DMS 273 (cell line): Measurements from ENCODE around the gene RAMP3.
"Not testable (repeated sequence)": the region's sequence is repeated elsewhere in the genome, so short reads cannot be mapped to it uniquely, and the experiment has no call there.

Experiments
- DNase-seq: peaks from one replicate; lab custom pipeline; 2025; ENCODE audit not compliant: unreplicated experiment; lab: John Stamatoyannopoulos, UW

The RAMP3 gene

GRCh38 chr7:45131891-45132290, 25.7 kb upstream of the RAMP3 start:
- DNase-seq: peak; percentile 68

- DNase-seq: no peak
Measured at GRCh38 chr7:45132708-45133320, 24.8 kb upstream of the RAMP3 start.

GRCh38 chr7:45133352-45133751, 24.2 kb upstream of the RAMP3 start:
- DNase-seq: no peak

DNA sequence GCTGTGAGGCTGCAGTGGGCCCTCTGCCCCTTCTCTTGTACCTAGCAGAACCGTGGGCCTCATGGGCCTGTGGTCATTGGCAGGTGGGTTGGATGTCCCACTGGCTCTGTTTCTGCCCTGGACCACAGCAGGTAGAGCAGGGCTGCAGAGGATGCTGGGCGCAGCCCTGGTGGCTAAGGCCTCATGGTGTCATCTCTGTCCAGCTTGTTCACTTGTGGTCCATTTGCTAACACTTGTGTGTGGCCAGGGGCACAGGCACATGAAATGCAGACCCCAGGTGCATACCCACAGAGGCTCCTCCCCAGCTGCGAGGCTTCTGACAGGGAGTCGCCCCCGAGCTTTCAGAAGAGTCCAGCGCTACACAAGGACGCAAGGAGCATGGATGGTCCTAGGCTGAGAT, 23.7 kb upstream of the RAMP3 start:
- no peak for DNase-seq

GRCh38 chr7:45136106-45137060, 21.2 kb upstream of the RAMP3 start:
- peak; percentile 92 for DNase-seq

DNA sequence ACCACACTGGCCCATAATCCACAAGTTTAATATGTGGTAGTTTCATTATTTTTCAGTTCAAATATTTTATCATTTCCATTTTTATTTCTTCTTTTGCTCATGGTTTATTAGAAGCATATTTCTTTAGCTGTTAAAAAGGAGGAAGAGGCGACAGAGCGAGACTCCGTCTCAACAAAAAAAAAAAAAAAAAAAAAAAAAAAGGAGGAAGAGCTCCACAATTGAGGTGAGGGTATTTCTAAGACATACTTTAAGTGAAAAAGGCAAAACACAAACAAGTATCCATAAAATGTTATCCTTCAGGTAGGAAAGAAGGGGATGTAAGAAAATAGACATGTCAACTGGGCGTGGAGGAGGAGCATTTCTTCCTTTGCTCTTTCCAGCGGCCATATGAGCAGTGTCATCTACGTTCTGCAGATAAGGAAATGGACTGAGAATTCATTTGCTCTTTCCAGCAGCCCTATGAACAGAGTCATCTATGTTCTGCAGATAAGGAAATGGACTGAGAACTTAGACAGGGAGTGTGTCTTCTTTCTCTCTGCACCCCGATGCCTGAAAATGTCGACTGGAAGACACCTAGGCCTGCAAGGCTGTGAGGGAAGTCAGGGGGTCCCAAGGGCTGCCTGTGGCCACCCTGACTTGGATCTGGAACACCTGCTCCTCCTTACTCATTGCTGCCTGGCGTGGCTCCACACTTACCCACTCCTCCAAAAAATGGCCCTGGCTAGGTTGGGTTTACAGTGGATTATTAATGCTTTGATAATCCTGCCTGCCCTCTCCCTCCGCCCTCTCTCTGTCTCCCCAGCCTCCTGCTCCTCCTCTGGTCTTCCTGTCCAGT, 18.9 kb upstream of the RAMP3 start:
- DNase-seq: no peak

DNA sequence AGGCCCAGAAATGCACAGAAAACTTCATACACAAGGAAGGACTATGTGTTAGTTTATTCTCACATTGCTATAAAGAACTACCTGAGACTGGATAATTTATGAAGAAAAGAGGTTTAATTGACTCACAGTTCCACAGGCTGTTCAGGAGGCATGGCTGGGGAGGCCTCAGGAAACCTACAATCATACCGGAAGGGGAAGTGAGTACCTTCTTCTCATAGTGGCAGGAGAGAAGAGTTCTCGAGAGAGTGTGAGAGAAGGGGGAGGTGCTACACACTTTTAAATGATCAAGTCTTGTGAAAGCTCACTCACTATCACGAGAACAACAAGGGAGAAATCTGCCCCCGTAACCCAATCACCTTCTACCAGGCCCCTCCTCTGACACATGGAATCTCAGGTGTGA, 16.8 kb upstream of the RAMP3 start:
- DNase-seq: no peak

DNA sequence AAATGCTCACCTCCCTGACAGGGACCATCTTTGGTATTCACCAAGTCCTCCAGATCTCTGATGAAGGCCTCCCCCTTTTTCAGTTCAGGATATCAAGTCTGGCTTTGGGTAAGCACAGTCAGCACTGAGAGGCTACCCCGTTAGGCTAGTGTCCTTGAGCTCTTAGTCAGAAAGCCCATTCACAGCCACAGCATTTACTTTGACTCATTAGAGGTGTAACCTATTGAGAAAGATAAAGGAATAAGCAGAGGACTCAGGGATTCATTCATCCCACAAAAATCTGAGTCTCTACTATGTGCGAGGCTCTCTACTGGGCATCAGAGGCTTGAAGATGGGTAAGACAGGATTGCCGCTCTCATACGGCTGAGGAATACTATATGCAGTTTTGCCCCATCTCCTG, 14.0 kb upstream of the RAMP3 start:
- no peak for DNase-seq

- DNase-seq: no peak
Measured at GRCh38 chr7:45145881-45146280, 11.7 kb upstream of the RAMP3 start.

- no peak for DNase-seq
Measured at GRCh38 chr7:45146531-45147379, 10.8 kb upstream of the RAMP3 start.

DNA sequence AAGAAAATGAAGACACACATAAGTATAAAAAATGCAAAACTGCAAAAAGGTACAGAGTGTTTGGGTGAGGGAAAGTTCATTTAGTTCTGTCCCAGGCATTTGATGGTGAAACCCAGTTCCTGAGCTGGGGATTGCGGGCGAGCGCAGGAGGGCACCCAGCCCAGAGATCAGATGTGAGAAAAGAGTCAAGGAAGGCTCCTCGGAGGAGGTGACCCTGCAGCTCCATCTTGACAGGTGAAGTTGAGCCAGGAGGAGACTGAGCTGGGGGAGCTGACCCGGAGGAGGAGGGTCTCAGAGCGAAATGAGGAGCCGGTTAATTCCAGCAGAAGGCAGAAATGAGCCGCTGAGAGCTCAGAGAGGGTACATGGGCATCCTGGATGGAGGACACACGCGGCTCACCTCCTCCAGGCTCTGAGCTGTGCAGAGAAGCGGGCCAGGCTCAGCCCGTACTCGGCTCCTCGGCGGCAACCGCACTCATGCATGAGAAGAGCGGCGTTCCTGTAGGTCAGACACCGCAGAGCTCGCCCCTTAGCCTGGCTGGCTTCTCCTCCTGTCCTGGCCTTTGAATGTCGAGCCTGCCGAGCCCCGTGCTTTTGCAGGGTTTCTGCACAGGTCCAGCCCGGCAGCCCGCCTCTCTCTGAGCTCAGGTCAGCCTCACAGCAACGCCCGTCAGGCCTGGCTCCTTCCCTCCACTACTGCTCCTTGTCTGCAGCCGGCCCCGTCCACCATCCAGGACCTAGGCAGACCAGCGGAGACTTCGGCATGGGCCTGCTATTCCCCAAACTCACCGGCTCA, 9.5 kb upstream of the RAMP3 start:
- no peak for DNase-seq

DNA sequence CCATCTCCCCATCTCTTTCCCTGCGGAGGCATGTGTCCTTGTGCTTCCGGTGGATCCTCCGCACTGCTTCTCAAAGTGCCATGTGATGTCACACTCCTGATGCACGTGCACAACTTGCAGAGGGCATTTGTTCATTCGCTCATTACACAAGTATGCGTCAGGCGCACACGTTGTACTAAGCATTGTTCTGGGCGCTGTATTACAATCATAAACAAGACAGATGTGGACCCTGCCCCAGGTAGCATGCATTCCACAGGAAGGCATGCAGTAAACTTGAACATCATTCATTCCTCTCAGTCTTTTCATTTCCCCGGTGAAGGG, 9.0 kb upstream of the RAMP3 start:
- DNase-seq: no peak

GRCh38 chr7:45149606-45150005, 8.0 kb upstream of the RAMP3 start:
- peak; percentile 35 for DNase-seq

DNA sequence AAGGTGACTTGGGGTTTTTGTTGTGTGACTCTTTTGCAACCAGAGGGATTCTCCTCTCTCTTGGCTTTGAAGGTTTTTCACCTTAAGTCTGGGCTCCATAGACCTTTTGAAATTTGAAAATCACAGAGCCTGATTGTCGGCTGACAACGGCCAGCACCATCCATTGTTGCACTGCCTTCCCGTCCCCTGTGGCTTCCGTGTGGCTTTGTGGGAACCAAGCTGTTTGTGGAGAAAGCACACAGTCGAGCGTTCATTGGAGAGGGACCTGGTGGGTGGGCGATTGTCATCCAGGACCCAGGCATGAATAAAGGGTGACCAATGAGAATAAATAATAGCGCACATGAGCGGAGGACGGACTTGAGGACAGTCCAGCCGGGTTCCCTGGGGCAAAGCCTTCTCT, 7.4 kb upstream of the RAMP3 start:
- DNase-seq: no peak

DNA sequence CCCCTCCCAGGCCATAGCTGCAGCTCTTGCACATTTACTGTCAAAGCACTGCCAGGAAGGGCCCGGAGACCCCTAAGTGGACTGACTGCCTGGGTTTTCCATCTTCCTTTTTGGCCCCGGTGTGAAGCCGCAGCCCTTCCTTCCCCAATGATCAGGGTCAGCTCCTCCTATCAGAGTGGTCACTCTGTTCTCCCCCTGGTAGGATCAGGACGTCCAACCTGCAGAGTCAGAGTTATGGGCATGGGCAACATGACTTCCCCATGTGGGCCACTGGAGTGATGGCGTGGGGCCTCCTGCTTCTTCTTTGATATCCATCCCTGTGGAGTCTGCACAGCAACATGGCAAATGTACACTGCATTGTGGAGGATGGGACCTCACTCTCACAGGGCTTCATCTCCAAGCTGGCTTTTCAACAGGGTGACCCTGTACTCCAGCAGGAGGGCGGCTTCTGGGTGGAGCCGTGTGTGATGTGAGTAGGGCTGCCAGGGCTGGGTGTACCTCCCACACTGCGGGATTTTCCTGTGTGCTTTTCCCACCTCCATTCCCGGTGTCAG, 6.4 kb upstream of the RAMP3 start:
- no peak for DNase-seq

DNA sequence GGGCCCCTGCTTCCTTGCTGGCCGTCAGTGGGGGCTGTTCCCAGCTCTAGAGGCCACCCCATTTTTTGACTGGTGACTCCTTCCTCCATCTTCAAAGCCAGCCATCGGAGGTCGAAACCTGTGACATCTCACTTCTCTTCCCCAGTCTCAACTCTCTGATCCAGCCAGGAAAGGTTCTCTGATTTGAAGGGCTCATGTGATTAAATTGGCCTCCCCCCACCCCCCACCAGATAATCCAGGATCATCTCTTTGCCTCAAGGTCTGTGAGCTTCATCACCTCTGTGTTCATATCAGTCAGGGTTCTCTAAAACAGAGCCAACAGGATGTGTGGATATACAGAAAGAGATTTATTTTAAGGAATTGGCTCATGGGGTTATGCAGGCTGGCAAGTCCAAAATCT, 5.6 kb upstream of the RAMP3 start:
- no peak for DNase-seq

- no peak for DNase-seq
Measured at GRCh38 chr7:45153233-45153632, 4.4 kb upstream of the RAMP3 start.

GRCh38 chr7:45153861-45154260, 3.7 kb upstream of the RAMP3 start:
- DNase-seq: not testable (repeated sequence)

DNA sequence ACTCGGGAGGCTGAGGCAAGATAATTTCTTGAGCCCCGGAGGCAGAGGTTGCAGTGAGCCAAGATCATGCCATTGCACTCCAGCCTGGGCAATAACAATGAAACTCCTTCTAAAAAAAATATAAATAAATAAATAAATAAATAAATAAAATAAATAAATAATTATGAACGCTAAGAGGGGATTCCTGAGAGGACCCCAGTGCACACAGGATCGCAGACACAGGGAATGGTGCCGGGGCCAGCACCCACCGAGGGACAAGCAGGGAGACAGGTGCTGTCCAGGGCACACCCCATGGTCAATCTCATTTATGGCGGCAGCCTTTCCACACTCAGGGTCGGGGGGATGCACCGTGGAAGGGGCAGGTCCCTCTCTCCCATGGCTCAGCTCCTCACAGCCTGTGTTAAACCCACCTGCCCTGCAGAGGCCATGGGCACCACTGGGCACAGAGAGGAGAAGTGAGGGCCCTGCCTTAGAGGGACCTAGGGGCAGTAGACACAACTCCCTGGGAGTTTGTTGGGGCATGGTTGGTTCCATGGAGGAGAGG, 2.2 kb upstream of the RAMP3 start:
- no peak for DNase-seq
